ENCODE measurements around the gene SDCBP2.

The SDCBP2 gene

DNA sequence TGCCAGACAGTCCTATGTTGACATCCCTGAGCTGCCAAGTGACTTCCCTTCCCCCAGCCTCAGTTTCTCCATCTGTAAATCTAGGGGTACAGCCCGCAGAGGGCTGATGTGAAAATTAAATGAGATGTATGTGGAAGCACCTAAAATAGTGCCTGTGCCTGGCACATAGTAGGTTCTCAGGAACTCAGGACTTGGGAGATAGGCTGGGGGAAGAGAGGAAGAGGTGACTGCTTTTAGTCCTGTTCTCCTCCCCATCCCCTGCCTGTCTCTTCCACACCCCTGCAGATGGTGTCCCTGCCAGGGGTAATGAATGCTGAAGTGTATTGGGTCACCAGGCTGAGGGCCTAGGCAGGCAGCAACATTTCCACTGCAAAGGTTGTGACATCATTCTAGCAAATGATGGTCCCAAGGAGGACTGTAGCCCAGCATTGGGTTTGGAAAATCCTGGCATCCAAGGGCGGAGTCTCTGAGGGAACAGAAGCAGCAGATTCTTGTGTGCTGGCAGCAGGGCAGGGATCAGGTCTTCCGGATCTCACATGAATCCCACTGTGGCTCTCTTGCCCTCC, 61.0 kb downstream of the SDCBP2 start:
- no peak for DNase-seq

DNA sequence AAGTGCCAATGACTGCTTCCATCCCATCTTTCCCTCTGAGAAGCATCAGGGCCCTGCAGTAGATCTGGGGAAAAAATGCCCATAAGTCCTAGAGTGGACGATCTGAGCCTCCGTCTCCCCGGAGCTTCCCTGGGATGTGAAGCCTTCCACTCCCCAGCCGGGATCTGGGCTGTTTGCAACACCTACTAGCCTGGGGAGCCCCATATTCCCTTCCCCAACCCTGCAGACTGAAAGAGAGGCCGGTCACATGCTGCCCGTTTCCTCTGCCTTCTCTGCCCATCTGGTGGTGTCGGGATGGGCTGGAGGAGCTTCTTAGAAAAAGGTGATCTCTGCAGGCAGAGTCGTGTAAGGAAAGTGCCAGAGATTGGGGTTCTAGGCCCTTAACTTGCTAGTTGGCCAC, 61.8 kb downstream of the SDCBP2 start:
- peak; percentile 7 for DNase-seq

DNA sequence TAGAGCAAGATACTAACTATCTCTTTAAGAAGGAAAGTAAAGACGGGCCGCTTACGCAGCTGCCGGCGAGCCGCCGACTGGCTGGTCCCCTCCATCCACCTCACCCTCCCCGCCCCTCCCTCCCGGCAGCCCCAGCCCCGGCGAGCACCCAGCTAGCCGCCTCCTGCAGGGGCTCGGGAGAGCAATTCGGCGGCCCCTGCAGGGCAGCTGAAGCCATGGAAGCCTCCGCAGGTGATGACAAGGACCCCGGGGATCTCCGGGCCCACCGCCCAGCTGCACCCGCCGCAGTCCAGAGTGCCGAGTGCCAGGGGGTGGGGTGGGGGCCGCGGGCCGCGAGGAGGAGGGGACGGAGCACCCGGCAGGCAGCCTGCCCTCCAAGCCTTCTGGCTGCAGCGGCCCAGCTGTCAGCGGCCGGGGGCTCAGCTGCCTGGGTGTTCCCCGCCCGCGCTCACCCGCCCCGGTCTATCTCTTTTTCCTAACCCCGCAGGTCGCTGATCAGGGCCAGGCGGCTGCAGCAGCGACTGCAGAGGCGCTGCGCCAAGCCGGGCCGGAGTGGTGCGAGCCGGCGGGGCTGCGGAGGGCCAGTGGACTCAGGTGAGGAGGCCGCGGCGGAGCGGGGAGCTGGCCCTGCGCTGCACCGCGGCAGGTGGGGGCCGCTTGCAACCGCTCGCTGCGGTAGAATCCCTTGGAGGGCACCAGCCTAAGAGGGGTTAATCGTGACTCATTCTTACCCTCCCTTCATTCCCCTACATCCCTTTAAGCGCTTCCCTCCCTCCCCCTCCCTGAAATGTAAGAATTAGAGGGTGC, 62.6 kb downstream of the SDCBP2 start, which contains the start of gene SNPH:
TSS of gene SNPH (plus strand) at position 128 of the 807 bp plus-strand sequence. CDS start 29,946 bp downstream, outside the sequence.
- peak; percentile 76 for DNase-seq

DNA sequence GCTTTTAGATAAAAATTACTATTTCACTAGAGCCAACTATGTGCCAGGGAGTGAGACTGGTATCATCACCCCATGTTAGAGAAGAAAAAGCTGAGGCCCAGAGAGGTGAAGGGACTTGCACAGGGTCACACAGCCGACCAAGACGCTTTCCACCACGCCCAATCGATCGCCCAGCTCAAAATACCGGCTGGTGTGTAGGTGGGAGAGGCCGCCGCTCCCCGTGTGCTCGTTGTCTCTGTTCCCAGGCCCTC, 63.1 kb downstream of the SDCBP2 start:
- DNase-seq, result no peak

DNA sequence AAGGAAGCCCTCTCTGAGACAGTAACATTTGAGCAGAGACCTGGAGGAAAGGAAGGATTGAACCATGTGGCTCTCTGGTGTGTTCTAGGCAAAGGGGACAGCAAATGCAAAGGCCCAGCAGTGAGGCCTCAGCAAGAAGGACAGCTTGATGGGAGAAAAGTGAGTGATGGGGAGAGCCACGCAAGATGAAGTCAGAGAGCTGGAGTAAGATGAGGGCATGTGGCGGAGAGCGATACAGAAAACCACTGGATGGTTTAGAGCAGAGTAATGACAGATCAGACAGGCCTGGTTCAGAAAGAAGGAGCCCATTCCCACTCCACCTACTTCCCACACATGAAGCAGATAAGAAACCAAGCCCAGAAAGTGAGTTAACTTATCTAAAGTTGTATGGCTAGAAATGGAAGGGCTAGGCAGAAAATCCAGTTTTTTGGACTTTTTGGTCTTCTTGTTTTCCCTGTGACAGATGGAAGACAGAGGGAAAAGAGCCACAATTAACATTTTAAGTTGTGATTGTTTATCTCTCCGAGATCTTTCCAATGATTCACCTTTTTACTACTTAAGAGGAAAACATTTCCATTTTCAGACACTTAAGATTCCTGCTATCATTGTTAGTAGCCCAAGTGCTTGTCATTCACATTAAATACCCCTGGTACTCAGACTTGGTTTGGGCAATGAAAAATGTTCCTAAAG, 63.6 kb downstream of the SDCBP2 start:
- DNase-seq, result no peak

DNA sequence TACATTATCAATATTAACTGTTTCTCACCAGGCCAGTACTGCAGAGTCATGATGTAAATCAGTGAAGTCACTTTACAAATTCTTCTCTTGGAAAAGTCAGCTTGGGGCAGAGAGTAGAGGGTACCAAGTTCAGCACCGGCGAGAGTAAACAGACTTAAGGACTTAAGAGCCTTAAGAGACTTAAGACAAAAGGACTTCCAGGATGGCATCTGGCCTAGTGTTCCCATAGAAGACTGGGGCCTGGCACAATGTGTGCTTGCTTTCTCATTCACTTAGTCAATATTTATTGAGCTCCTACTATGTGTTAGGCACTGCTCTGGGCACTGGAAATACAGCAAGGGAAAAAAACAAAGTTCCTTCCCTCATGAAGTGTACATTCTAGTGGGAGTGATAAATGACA, 64.2 kb downstream of the SDCBP2 start:
- DNase-seq, result peak; percentile 92

DNA sequence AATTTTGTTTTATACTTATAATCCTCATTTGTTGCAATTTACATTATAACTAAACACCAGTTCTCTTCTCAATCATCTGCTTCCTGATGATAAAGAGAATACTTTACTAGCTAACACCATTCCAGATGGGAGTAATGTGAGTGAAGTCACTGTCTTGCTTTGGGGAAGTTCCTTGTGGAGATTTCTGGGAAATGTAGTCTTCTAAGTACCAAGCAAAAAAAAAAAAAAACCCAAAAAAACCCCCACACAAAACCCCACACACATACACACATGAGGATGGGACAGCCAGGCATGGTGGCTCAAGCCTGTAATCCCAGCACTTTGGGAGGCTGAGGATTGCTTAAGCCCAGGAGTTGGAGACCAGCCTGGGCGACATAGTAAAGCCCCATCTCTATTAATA, 65.1 kb downstream of the SDCBP2 start:
- peak; percentile 34 for DNase-seq
